Sigmoid colon (tissue), 7 donors: ENCODE data around the gene ERCC6L2. TPM values are rescaled to one million over a fixed set of nuclear protein-coding genes. Genes with fewer than 3 reads are reported as not detected.

Experiments used
- DNase-seq: peaks from one replicate; pipeline ENCODE4 v3.0.0-alpha.2; 2019
- H3K27ac ChIP-seq, 4 donors: fragments of 200-600 bp; sonication (generic); one replicate each; pipeline ENCODE4 v1.5.1; 2016 to 2019; ENCODE audit warnings: mild to moderate bottlenecking in 1 of 4
- H3K27me3 ChIP-seq, 3 donors: fragments of 200-600 bp; sonication (generic); one replicate each; pipeline ENCODE4 v1.5.1; 2019; ENCODE audit warnings: mild to moderate bottlenecking in 1 of 3
- H3K36me3 ChIP-seq, 4 donors: fragments of 200-600 bp; sonication (generic); one replicate each; pipeline ENCODE4 v1.5.1; 2016 to 2019
- H3K4me1 ChIP-seq, 4 donors: fragments of 200-600 bp; sonication (generic); one replicate each; pipeline ENCODE4 v1.5.1; 2017 to 2019
- H3K4me3 ChIP-seq, 4 donors: fragments of 200-600 bp; sonication (generic); one replicate each; pipeline ENCODE4 v1.5.1; 2017 to 2019; ENCODE audit warnings: mild to moderate bottlenecking in 2 of 4, moderate library complexity in 1 of 4
- H3K9me3 ChIP-seq, 4 donors: fragments of 200-600 bp in 3 of 4; sonication (generic) in 3 of 4; one replicate each; pipeline versions ENCODE4 v1.5.1 to v1.6.1; 2013 to 2019
- CTCF ChIP-seq, 4 experiments: fragments of 450-650 bp in 3 of 4; fragments of 200-600 bp in 1 of 4; IDR thresholded peaks; one replicate each; pipeline ENCODE4 v1.5.1; 2016 to 2019; ENCODE audit warnings: antibody characterized with exemption in 4 of 4, mild to moderate bottlenecking in 3 of 4, moderate library complexity in 2 of 4
- EP300 ChIP-seq, 4 donors: sonication (generic); formaldehyde crosslinking; IDR thresholded peaks; one replicate each; pipeline ENCODE4 v1.6.1; 2017; ENCODE audit warnings: antibody characterized with exemption in 4 of 4
- POLR2A ChIP-seq, 2 donors: fragments of 450-650 bp; IDR thresholded peaks; one replicate each; pipeline ENCODE4 v1.6.1; 2016; ENCODE audit warnings: antibody characterized with exemption in 2 of 2, mild to moderate bottlenecking in 2 of 2, moderate library complexity in 2 of 2
- POLR2AphosphoS5 ChIP-seq, 4 donors: sonication (generic); formaldehyde crosslinking; IDR thresholded peaks; one replicate each; pipeline ENCODE4 v1.6.1; 2017; ENCODE audit warnings: antibody characterized with exemption in 4 of 4
- WGBS, 2 donors: extraction: QIAGEN DNeasy Blood & Tissue Kit; methylation state at CpG; one replicate each; pipeline ENCODE4 v1.1.7; 2013; 5-methylcytosine and 5-hydroxymethylcytosine counted together
- intact Hi-C: fragments of 100-400 bp; cut with DNase I; formaldehyde crosslinking; loops from one replicate; pipeline ENCODE4 v1.15.1; 2023
- polyA plus RNA-seq, 3 donors: library from polyadenylated mRNA; stranded (reverse); fragments of 200-250 nt; gene quantifications; one replicate each; pipeline ENCODE4 v1.2.3, GENCODE V29; 2013
- total RNA-seq, 4 donors: library from RNA; depleted of rRNA; stranded (reverse); fragments of >200 nt; gene quantifications; one replicate each; pipeline ENCODE4 v1.1.0, GENCODE V29; 2016
- donor health status: healthy with polysubstance abuse.
- donor health status: Bipolar disorder and iron deficiency.
- donor health status: healthy.

ERCC6L2 gene
- total and polyA plus RNA-seq, 7 donors, result 4.2 to 130 (median 69.2) TPM

- H3K4me1 ChIP-seq, result peaks cover 0 to 15% (median 7%) of the 10 kb centered on the region in 4 donors
- H3K4me3 ChIP-seq, result no peak overlapping the region
- intact Hi-C loops, result no loop called here
- H3K36me3 ChIP-seq, result no peaks in the 10 kb centered on the region
- H3K27ac ChIP-seq, result no peak overlapping the region
- H3K9me3 ChIP-seq, result peaks cover 0 to 5% (median 0%) of the 10 kb centered on the region in 4 donors
- no peaks in the 10 kb centered on the region for H3K27me3 ChIP-seq
- TF ChIP-seq CTCF (IDR thresholded peaks at IDR 0.05), result no peak
- TF ChIP-seq POLR2A (IDR thresholded peaks at IDR 0.05), result no peak
- TF ChIP-seq POLR2AphosphoS5 (IDR thresholded peaks at IDR 0.05), result no peak
- TF ChIP-seq EP300 (IDR thresholded peaks at IDR 0.05), result no peak
- no peak for DNase-seq
Observed at GRCh38 chr9:95857896-95858295, 17.6 kb upstream of the ERCC6L2 start.

- H3K36me3 ChIP-seq, result no peaks in the 10 kb centered on the region
- TF ChIP-seq CTCF (IDR thresholded peaks at IDR 0.05), result no peak
- no peak for TF ChIP-seq POLR2AphosphoS5 (IDR thresholded peaks at IDR 0.05)
- no peak for TF ChIP-seq EP300 (IDR thresholded peaks at IDR 0.05)
- no peak for TF ChIP-seq POLR2A (IDR thresholded peaks at IDR 0.05)
- DNase-seq, result no peak
- peaks cover 0 to 5% (median 1%) of the 10 kb centered on the region in 4 donors for H3K9me3 ChIP-seq
- H3K4me1 ChIP-seq, result peaks cover 0 to 2% (median under 1%) of the 10 kb centered on the region in 4 donors
- no peak overlapping the region for H3K27ac ChIP-seq
- intact Hi-C loops, result no loop called here
- H3K4me3 ChIP-seq, result no peak overlapping the region
- no peaks in the 10 kb centered on the region for H3K27me3 ChIP-seq
Observed at GRCh38 chr9:95862343-95862742, 13.1 kb upstream of the ERCC6L2 start.

DNA sequence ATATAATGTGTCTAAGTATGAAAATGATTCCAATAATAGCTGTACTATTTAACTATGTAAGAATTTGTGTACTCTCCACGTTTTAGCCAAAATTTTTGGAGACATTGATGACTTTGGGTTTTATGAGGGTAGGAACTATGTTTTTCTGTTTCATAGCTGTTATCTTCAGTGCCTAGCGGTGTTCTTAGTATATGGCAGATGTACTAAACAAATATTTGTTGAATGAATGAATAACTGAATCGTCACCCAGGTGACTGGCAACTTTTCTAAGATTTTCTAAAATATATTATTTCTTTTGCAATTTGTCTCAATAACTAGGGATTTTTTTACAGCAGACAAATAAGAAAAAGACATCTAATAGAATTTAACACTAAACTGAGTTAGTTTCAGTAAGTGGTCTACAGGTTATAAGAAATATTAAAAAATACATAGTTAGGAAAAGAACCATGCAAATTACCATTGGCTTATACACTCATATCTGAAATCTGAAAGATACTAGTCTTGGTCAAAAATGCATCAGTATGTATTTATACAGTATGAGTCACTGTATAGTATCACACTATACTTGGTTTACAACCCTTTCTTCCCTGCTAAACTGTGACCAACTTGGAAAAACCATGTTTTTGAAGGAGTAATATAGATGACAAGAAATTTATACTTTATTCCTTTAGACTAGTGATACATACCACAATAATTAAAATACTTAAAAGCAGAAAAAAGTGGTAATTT, 10.5 kb upstream of the ERCC6L2 start:
- Histone ChIP-seq H3K9me3 (peaks cover 0 to 5% (median 1%) of the 10 kb centered on the region in 4 donors), H3K4me3 (no peak overlapping the region), H3K36me3 (no peaks in the 10 kb centered on the region), H3K27me3 (no peaks in the 10 kb centered on the region), H3K27ac (no peak overlapping the region), H3K4me1 (no peaks in the 10 kb centered on the region)
- intact Hi-C loops, result no loop called here
- 54 to 79% methylated on average over 3 of the region's 3 CpGs for WGBS, 2 donors
- TF ChIP-seq POLR2A (IDR thresholded peaks at IDR 0.05) (no peak), CTCF (IDR thresholded peaks at IDR 0.05) (no peak), EP300 (IDR thresholded peaks at IDR 0.05) (no peak), POLR2AphosphoS5 (IDR thresholded peaks at IDR 0.05) (no peak)
- DNase-seq, result no peak

- Histone ChIP-seq H3K27ac (no peak overlapping the region), H3K36me3 (no peaks in the 10 kb centered on the region), H3K4me1 (peaks cover 0 to 15% (median 10%) of the 10 kb centered on the region in 4 donors), H3K9me3 (no peaks in the 10 kb centered on the region), H3K4me3 (no peak overlapping the region), H3K27me3 (no peaks in the 10 kb centered on the region)
- intact Hi-C loops, result no loop called here
- no peak for DNase-seq
- TF ChIP-seq POLR2AphosphoS5 (IDR thresholded peaks at IDR 0.05) (no peak), EP300 (IDR thresholded peaks at IDR 0.05) (no peak), CTCF (IDR thresholded peaks at IDR 0.05) (no peak), POLR2A (IDR thresholded peaks at IDR 0.05) (no peak)
- WGBS, 2 donors, result 78 to 100% methylated on average over 1 of the region's 1 CpG
Observed at GRCh38 chr9:95870352-95870751, 5.1 kb upstream of the ERCC6L2 start.

- no peaks in the 10 kb centered on the region for H3K27me3 ChIP-seq
- 74 to 97% methylated on average over 1 of the region's 1 CpG for WGBS, 2 donors
- intact Hi-C loops, result no loop called here
- H3K4me3 ChIP-seq, result no peak overlapping the region
- H3K36me3 ChIP-seq, result no peaks in the 10 kb centered on the region
- no peak overlapping the region for H3K27ac ChIP-seq
- peaks cover 0 to 15% (median 10%) of the 10 kb centered on the region in 4 donors for H3K4me1 ChIP-seq
- TF ChIP-seq EP300 (IDR thresholded peaks at IDR 0.05), result no peak
- DNase-seq, result no peak
- H3K9me3 ChIP-seq, result no peaks in the 10 kb centered on the region
Observed at GRCh38 chr9:95870906-95871305, 4.6 kb upstream of the ERCC6L2 start.
